Measurements from ENCODE around the gene QDPR. TPM values are rescaled to one million over a fixed set of nuclear protein-coding genes. Genes with fewer than 3 reads are reported as not detected.
A peak's percentile ranks its signal among the peaks of the same experiment; 100 is the strongest.
"Not testable (repeated sequence)": the region's sequence is repeated elsewhere in the genome, so short reads cannot be mapped to it uniquely, and the experiment has no call there.

Gene QDPR
- total RNA-seq (2014; rRNA removed; shearing (Covaris generic)), result 9.9 and 23.4 TPM in 2 replicates

DNA sequence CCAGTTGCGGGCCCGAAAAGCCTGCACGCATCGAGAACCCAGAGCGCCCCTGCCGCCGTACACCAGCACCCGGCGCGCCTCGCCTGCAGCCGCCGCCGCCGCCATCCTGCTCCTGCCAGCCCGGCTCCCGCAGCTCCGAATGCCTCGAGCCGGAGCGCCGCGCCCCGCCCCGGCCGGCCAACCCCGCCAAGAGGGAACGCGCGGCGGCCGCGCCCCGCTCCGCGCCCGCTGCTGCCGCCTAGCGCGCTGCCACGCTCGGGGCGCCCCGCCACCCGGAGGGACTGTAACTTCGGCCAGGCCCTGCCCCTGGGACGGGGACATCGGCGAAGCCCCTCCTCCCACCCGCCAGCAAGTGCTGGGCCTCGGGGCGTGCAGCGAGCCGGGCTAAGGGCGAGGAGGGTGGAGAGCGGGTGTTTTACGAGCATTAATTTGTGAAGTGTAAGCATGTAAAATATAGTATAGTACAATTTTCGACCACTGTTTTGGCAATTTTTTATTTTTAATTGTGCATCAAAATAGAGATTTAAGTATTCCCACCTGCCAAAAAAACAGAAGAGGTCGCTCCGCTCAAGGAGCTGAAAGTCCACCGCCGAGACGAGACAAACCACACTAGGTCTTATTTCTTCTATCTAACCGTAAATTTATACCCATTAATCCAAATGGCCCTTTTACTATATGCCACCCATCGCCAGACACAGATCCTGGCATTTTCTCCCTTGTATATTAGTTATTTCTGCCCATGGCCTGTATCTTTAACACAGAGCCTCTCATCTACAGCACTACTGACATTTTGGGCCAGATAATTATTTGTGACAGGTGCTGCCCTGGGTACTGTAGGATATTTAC lies at the start of gene QDPR:
Gene QDPR (minus strand): TSS at position 141 of the 846 bp plus-strand sequence. CDS start 36 bp downstream, at position 105.
- DNase-seq (ENCODE audit: low spot score), result peak; percentile 57

DNA sequence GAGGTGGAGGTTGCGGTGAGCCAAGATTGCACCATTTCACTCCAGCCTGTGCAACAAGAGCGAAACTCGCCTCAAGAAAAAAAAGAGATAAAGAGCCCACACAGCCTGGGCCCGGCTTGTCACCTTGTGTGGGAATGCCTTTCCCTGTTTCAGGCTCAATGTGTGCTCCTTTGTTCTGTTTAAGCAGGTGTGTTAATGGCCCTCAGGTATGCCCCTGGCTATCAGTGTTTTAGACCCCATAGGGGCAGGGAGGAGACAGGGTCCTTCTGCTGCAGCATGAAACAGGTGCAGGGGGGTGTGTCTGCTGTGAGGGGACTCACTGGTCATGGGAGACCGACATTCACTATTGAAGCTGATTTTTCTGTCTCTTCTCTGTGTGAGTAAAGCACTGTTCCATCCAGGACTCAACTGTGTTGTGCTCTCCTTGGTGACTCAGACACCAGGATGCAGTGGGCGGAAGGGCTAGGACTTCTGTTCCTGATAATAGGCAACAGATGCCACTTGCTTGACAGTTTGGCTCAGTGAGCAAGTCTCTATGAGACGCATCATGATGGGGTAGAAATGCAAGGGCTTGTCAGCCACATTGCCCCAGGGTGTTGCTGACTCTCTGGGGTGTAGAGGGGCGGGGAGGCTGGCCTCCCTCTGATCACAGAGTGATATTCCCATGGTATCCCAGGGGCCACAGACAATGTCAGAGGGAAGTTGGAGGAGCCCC lies 49.5 kb upstream of the QDPR start:
- no peak for DNase-seq (ENCODE audit: low spot score)

DNA sequence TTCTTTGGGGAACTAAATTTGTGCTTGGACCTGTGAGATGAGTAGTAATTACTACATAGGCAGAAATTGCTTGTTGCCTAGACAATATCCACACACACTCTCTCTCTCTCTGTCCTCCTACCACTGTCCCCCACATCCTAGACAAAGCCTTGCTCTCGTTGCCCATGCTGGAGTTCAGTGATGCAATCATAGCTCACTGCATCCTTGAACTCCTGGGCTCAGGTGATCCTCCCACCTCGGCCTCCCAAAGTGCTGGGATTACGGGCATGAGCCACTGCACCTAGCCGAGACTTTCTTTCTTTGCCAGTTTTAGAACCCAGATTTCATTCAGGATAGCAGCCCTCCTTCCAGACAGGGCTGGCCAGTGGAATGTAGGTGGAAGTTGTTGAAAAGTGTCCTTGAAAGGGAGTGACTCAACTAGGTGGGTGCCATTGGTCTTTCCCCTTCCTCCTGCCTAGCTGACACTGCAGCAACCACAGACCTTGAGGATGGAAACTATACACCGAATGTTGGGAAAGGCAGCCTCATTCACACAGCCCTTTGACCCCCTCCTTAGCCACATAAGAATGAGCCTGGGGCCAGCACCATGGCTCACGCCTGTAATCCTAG lies 48.3 kb upstream of the QDPR start:
- no peak for DNase-seq (ENCODE audit: low spot score)

DNA sequence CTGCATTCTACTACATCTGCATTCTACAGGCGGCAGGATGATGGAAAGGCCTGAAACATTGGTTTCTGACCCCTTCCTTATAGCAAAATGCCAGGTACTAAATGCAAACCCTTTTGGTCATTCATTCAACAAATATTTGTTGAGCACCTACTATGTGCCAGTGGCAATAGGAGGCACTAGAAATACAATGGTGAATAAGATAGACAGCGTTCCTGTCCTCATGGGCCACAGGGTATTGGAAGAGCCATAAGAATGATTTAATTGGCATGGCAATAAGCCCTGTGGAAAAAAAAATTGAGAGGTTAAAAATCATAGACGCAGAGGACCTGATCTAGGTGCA lies 47.8 kb upstream of the QDPR start:
- DNase-seq (ENCODE audit: low spot score), result no peak

DNA sequence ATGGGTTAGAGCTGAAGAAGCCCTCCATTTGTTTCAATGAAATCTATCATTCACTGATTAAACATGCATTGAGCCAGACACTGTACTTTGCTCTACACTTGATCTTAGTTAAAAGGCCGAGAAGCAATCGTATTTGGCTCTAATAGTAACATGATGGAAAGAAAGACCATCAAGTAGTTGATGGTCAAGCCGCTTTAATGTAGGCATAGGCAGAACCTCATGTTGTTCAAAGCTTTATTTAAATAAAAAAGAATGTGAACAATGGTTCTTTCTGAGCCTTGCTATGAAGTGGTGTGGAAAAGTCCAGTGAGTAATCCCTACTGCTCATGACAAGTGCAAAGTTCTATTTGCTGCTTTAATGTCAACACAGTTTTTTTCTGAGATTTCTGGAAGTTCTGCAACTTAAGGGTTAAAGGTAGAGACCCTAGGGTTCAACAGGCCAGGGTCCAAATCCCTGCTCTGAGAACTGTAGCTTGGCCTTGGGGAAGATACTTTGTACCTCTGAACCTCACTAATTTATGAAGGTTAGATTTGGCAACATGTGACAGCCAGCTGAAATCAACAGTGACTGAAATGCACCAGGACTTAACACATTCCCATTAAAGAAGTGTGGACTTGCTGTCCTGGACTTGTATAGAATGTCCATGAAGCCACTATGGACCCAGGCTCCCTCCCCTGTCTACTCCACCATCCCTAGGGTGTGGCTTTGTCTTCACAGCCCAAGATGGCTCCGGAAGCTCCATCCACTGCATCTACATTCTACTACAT lies 47.2 kb upstream of the QDPR start:
- DNase-seq (ENCODE audit: low spot score), result no peak

DNA sequence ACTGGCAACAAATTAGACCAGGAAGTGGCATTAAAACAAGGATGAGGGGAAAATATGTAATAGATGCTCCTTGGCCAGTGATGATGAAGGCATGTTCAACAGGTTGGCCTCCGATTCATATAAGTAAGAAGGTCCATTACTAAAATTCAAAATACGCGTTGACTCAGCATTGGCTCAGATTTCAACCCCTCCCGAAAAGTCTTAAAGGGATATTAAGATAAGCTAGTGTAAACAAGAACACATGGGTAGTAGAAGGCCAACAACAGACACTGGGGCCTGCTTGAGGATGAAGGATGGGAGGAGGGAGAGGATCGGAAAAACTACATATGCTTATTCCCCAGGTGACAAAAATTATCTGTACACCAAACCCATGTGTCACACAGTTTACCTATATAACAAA lies 46.0 kb upstream of the QDPR start:
- DNase-seq (ENCODE audit: low spot score), result no peak

DNA sequence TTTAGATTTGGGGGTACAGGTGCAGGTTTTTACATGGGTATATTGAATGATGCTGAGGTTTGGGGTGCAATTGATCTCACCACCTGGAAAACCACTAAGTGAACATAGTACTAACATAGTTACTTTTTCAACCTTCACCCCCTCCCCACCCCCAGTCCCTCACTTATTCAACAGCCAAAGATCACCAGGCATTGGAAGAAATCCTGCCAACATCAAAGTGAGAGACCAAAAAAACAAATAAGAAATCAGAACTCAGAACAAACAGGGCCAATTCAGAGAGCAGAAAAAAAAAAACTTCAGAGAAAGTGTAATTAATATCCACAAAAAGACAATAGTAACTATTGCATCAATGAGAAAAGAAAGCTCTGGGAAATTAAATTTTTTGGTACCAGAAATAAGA lies 44.6 kb upstream of the QDPR start:
- DNase-seq (ENCODE audit: low spot score), result no peak

GRCh38 chr4:17554568-17554967 lies 42.7 kb upstream of the QDPR start:
- no peak for DNase-seq (ENCODE audit: low spot score)

- no peak for DNase-seq (ENCODE audit: low spot score)
These were observed 40.5 kb upstream of the QDPR start for GRCh38 chr4:17552427-17552826.

DNA sequence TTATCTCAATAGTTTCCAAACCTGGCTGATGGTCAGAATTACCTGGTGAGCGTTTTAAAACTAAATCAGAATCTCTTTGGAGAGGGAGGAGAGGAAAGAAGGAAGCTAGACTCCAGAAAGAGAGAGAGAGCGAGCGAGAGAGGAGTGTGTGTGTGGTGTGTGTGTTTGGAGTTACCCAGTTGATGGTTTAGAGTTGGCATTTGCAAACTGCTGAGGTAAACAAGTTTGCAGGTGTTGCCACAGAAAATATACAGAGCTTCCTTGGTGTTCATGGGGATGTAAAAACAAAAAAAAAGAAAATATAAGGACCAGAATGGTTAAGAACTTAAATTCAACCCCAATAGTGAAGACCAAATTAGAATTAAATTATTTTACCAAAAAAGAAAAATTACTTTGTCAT lies 38.7 kb upstream of the QDPR start:
- no peak for DNase-seq (ENCODE audit: low spot score)

DNA sequence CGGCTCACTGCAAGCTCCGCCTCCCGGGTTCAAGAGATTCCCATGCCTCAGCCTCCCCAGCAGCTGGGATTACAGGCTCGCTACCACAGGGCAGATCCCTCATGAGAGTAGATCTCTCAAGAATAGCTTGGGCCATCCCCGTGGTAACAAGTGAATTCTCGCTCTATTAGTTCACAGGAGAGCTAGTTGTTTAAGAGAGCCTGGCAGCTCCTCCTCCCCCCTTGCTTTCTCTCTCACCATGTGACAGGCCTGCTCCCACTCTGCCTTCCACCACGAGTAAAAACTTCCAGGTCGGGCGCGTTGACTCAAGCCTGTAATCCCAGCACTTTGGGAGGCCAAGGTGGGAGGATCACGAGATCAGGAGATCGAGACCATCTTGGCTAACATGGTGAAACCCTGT lies 34.8 kb upstream of the QDPR start:
- no peak for DNase-seq (ENCODE audit: low spot score)

- no peak for DNase-seq (ENCODE audit: low spot score)
These were observed 34.3 kb upstream of the QDPR start for GRCh38 chr4:17546222-17546621.

DNA sequence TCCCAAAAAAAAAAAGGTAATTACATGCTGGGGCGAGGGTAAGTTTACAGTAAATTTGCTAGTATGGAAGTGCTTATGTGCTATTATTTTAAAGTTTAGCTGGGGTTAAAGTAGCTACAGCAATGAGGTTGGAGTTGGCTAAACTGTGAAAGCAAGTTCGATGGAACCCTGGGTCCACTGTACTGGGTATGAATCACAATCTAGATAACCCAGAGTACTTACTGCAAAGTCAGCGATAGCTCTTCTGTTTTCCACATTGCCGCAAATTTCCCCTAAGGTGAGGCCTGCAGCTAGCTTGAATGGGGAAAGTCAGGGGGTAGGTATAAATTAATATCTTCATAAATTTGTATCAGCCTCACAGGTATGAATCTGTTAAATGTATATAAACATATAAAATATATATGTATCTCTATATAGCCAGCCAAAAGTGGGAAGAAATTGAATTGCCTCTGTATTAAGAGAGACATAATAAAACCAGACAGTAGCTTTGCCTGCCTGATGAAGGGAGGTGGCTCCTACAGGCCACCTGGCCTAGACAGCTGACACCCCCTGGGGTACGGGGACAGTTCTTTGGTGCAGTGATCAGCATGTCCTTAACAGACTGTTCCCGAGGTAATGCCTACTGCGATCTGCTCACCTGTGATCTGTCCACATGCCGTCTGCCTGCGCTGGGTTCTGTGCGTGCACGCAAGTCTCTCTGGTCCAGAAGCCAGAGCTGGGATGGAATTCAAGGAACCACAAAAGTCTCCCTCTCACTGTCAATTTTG lies 33.7 kb upstream of the QDPR start:
- no peak for DNase-seq (ENCODE audit: low spot score)

- DNase-seq (ENCODE audit: low spot score), result no peak
These were observed 32.9 kb upstream of the QDPR start for GRCh38 chr4:17544831-17545234.

DNA sequence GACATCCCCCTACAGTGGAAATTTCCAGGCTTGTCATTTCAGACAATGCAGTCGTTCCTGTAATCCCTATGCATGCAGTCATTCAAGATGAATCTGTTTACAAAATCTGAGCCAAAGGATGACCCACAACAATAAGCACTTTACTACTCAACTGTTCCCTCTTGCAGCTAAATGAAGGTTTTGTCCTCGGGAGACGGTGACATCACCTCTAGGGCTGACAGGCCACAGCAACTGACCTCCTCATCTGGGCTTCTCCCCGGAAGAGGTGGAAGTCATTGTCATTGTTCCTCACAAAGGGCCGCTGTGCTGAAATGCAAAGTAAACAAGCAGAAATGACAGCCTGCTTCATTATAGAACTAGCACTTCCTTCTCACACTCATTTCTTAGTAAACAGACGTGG lies 32.3 kb upstream of the QDPR start:
- DNase-seq (ENCODE audit: low spot score), result peak; percentile 10

DNA sequence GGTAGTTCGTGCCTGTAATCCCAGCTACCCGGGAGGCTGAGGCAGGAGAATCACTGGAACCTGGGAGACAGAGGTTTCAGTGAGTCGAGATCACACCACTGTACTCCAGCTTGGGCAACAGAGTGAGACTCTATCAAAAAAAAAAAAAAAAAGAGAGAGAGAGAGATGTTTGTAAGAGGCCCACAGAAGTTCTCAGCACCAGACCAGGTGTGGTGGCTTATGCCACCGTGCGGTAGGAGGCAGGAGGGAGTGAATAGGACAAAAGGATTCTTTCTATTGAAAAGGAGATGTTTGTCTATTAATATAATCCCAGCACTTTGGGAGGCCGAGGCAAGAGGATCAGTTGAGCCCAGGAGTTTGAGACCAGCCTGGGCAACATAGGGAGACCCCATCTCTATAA lies 25.2 kb upstream of the QDPR start:
- DNase-seq (ENCODE audit: low spot score), result not testable (repeated sequence)

- peak; percentile 11 for DNase-seq (ENCODE audit: low spot score)
These were observed 24.0 kb upstream of the QDPR start for GRCh38 chr4:17535906-17536305.

- no peak for DNase-seq (ENCODE audit: low spot score)
These were observed 23.4 kb upstream of the QDPR start for GRCh38 chr4:17535242-17535641.

DNA sequence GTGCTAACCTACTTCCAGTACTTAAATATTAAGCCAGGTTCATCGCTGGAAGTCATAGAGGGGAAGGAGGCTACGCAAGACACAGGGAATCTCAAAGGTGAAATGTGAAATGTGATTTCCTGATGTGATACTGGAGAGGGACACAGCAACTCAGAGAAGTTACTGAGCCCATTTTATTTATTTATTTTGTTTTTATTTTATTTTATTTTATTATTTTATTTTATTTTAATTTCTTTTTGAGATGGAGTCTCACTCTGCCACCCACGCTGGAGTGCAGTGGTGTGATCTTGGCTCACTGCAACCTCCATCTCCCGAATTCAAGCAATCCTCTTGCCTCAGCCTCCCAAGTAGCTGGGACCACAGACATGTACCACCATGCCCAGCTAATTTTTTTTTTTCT lies 22.8 kb upstream of the QDPR start:
- DNase-seq (ENCODE audit: low spot score), result no peak

DNA sequence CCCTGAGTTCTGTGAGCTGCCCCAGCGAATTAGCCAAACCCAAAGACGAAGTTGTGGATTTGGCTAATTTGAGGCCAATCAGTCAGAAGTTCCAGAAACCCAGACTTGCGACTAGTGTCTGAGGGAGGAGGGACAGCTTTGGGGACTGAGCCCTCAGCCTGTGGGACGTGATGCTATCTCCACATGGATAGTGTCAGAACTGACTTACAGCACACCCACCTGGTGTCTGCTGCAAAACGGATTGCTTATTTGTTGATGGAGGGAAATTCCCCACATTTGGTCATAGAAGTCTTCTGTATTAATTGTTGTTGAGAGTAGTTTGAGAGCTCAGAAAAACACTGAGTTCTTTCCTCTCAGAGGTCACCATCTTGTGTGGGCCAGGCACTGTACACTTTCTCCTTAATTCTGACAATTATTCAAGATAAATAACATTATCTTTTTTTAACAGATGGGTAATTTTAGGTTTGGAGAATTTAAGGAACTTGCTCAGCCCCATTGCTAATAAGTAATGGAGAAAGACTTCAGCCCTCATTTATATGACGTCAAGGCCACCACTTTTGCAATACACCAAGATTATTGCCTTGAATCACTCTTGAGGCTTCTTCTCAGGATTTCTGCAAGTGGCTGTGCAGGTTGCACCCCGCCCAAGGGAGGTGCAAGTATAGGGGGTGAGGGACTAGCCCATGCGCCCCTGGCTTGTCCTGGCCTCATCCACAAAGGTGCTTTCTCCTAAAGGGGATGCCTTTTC lies 19.8 kb upstream of the QDPR start:
- no peak for DNase-seq (ENCODE audit: low spot score)

Data from A172 (cell line).